WI38 (cell line): ENCODE results near the gene SHISA6.

ENCODE experiments used
- H3K4me3 ChIP-seq: 2 replicates; pipeline ENCODE4 v1.5.1; 2011; ENCODE audit warnings: low read depth, mild to moderate bottlenecking, control low read depth, low read length
- TF ChIP-seq, protein P1 (sequence below): IDR thresholded peaks from 2 replicates; pipeline ENCODE4 v1.5.1; 2012; ENCODE audit warnings: low read depth, mild to moderate bottlenecking, control low read depth, low read length

SHISA6 gene

DNA sequence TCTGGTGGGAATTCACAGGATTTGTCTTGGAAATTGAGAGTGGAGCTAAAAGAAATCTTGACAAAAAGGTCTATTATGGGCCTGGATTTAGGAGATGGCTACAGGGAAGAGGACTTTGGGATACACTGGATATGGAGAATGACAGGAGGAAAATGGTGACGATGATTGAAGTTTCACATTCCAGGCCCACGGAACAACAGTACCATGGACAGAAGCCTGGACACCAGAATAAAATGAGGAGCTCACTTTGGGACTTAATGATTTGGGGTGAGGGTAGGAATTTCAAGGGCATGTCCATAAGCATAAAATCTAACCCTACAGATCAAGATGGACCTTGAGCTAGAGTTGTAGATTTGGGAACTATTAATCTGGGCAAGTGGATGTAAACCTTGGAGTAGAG is 309.4 kb downstream of the SHISA6 start:
- H3K4me3 ChIP-seq = no peak overlapping the region
- TF ChIP-seq, protein P1, sequence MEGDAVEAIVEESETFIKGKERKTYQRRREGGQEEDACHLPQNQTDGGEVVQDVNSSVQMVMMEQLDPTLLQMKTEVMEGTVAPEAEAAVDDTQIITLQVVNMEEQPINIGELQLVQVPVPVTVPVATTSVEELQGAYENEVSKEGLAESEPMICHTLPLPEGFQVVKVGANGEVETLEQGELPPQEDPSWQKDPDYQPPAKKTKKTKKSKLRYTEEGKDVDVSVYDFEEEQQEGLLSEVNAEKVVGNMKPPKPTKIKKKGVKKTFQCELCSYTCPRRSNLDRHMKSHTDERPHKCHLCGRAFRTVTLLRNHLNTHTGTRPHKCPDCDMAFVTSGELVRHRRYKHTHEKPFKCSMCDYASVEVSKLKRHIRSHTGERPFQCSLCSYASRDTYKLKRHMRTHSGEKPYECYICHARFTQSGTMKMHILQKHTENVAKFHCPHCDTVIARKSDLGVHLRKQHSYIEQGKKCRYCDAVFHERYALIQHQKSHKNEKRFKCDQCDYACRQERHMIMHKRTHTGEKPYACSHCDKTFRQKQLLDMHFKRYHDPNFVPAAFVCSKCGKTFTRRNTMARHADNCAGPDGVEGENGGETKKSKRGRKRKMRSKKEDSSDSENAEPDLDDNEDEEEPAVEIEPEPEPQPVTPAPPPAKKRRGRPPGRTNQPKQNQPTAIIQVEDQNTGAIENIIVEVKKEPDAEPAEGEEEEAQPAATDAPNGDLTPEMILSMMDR = no peak

DNA sequence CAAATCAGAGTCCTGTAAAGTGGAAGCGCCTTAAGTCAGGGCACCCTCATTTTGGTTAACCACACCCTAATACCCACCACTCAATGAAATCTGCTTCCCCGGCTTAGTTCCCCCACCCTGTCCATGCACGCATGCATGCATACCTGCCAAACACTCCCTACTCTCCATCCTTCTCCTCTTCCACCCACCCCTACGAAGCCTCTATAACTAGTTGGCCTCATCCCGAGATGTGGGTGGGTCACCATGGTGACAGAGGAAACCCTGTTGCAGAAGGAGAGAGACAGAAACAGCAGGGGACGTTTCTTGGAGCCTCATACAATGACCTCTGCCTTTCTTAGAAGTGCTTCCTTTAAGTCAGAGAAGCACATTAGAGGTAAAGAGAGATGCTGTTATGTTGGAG is 310.4 kb downstream of the SHISA6 start:
- H3K4me3 ChIP-seq = no peak overlapping the region
- TF ChIP-seq, protein P1 = no peak

DNA sequence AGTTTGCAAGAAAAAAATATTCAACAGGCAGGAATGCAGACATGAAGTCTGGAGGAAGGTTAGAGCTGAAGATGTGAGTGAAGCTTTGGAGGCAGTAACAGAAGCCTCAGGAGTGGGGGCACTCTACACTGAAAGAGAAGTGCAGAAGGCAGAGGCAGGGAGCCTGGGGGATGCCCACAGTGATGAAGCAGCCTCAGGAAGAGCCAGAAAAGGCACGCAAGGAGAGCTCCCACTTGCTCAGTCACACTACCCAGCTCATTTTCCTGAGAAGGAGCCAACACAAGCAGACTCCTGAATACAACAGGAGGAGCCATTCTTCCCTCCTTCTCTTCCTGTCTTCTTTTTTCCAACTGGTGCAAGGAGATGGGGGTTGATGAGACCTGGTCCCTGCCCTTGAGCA is 312.1 kb downstream of the SHISA6 start:
- TF ChIP-seq, protein P1 = no peak
- H3K4me3 ChIP-seq = no peak overlapping the region

DNA sequence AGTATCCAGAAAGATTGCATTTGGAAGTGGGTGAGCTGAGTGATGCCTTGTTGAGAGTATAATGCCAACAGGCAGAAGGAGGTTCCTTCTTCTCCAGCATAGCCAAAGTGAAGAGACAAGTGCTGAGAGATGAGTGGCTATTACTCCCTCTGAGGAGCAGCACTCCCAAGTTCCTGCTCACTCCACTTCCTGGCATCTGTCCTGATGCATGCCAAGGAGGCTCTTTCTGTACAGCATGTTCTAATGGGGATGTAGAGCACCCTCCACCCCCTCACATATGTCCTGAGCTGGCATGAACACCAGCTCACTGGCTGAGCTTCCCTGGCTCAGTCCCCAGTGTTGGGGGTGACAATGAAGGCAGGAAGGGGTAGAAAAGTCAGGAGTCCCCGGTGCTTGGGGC is 313.0 kb downstream of the SHISA6 start:
- TF ChIP-seq, protein P1 = no peak
- no peak overlapping the region for H3K4me3 ChIP-seq

DNA sequence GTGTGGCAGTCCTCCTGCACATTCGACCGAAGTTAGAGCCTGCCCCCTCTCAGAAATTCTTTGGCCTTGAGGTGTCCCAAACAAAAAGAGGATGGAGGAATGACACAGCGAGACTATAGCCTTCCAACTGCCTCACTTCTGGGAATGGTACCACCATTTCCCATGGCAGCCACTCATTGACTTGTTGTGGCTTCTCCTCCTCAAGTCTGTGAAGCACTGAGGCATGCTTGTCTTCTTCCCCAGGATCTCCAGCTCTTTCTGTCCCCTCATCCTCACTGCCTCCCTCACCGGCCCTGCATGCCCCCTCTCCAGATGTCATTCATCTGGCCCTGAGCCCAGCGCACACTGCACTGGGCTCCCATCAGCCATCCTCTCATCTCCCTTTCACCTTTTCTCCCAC is 313.5 kb downstream of the SHISA6 start:
- no peak overlapping the region for H3K4me3 ChIP-seq
- TF ChIP-seq, protein P1 = no peak

DNA sequence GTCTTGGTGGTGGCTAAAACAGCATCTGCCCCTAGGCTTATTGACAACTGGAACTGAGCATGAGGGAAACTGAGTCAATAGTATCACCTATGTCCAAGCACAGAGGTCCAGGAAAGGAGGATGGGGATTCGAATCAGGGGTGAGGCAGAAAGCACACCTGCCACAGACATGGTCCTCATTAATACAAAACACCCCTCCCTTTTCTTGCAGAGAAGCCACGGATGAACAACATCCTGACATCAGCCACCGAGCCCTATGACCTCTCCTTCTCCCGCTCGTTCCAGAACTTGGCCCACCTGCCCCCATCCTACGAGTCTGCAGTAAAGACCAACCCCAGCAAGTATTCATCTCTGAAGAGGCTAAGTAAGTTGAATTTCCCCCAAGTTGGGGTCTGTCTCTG is 314.5 kb downstream of the SHISA6 start:
- no peak overlapping the region for H3K4me3 ChIP-seq
- TF ChIP-seq, protein P1 = no peak

DNA sequence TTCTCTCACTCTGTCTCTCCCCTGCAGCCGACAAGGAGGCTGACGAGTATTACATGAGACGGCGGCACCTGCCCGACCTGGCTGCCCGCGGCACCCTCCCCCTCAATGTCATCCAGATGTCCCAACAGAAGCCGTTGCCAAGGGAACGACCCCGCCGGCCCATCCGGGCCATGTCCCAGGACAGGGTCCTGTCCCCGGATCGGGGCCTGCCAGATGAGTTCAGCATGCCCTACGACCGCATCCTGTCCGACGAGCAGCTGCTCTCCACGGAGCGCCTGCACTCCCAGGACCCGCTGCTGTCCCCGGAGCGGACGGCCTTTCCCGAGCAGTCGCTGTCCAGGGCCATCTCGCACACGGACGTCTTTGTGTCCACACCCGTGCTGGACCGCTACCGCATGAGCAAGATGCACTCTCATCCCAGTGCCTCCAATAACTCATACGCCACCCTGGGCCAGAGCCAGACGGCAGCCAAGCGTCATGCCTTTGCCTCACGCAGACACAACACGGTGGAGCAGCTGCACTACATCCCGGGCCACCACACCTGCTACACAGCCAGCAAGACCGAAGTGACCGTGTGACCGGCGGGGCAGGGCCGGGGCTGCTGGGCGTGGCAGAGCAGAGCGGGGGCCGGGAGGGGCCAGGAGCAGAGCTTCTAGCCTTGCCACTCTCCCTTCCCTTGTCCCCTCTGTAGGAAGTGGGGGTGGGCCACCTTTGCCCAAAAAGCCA is 316.9 kb downstream of the SHISA6 start:
- TF ChIP-seq, protein P1 = no peak

More for the DNA sequence above, 316.9 kb downstream of the SHISA6 start:
- H3K4me3 ChIP-seq = no peak overlapping the region
